Frontal cortex (tissue), 4 donors: ENCODE results near the gene HTR1D. TPM values are rescaled to one million over a fixed set of nuclear protein-coding genes. Genes with fewer than 3 reads are reported as not detected.

Experiments
- DNase-seq, 2 donors: peaks; one replicate each; pipeline ENCODE4 v3.0.0; 2012; ENCODE audit warnings: low spot score in 2 of 2
- FAIRE-seq: peaks from 2 replicates; lab custom pipeline; 2012; peaks lifted over from hg19 to GRCh38; lab: Jason Lieb, UNC
- small RNA-seq: library from RNA; depleted of rRNA; stranded (forward); fragments of <200 nt; gene quantifications from one replicate; pipeline ENCODE3, GENCODE V24; 2014
- total RNA-seq: library from RNA; depleted of rRNA; stranded (reverse); fragments of >200 nt; gene quantifications from one replicate; pipeline ENCODE4 v1.2.3, GENCODE V29; 2014
- donor health status: control.
- donor health status: control.
- donor health status: control.

The HTR1D gene
- total RNA-seq, 1 donor from 2014 or later = under 0.01 TPM

DNA sequence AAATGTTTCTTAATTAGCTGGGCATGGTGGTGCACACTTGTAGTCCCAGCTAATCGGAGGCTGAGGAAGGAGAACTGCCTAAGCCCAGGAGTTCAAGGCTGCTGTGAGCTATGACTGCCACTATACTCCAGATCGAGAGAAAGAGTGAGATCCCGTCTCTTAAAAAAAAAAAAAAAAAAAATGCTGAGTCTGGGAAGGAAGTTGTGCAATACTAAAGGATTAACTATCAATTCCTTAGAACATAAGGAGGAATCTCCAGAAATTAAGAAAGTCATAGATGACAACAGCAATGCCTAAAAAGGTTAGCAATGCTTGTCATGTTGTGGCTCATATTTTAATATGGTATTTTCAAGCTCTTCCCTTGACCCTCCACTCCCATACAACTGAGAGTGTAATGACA lies 53.9 kb downstream of the HTR1D start:
- DNase-seq = no peak
- FAIRE-seq = no peak

DNA sequence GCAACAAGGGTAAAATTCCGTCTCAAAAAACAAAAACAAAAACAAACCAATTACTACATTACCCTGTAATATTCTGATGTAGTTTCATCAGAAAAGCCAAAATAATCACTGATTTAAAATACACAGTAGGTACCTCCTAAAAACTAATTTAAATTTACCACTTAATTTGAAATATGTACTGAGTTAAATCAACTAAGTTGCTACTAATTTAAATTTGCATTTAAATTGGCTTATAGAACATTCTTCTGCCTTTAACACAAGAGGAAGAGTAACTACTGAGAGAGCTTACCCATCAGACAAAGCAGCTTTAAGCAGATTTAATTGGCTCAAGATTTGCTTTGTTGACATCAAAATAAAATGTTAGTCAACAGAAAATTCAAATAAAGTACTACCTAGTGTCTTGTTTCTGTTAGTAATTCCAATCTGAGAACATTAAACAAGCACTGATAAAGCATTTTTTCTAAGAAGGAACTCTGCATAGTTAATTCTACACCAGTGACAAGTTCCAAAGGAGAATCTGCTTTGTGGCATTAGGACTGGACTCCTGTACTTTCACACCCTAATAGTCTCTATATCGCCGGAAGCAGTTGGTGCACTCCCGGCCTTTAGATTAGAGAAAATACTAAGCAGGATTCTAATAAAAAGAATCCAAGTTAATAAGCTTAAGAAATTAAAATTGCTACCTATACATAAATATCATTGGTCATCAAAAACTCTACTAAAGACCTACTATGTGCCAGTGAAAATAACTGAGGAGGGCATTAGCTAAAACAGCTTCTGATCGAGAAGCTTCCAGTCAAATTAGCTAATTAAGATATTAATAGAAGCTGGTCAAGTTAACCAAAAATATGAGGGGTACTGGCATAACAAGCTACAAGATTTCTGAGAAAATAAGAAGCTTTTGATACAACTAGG lies 57.1 kb downstream of the HTR1D start:
- FAIRE-seq = no peak
- no peak for DNase-seq

DNA sequence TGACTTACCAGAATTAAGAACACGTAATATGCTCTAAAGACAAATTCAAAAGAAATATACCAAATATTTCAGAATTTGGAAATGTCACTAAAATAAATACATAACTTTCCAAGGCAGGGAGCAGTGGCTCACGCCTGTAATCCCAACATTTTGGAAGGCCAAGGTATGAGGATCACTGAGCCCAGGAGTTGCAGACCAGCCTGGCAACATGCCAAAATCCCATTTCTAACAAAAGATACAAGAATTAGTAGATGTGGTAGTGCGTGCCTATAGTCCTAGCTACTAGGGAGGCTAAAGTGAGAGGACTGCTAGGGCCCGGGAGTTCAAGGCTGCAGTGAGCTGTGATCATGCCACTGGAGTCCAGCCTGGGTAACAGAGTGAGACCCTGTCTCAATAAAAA lies 60.4 kb downstream of the HTR1D start:
- no peak for FAIRE-seq

DNA sequence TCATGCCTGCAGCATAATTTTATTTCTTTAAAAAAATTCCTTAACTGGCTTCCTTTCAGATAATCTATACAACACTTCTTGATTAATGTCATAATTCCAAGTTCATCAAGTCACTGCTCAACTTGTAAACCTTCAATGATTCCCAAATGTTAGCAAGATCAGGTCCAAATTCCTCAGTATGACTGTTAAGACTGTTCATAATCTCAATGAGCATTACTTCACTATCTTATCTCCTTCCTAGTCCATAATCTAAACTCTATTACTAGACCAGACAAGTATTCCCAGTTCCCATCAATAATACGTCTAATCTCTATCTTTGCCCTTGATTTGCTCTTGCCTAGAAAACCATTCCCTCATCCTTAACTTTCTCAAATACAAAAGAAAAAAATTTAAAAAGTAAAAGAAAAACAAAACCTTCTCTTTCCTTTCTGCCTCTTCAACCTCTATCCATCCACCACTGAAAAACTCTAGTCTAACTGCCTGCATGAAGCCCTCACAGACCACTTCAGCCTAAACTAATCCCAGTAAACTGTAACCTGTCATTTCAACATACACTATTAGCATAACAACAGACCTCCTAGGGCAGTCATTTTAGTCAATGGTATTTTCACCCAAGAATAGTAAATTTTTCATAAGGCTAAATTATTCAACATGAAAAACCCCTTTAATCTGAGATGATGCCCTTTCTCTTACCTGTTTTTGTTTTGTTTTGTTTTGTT lies 64.2 kb downstream of the HTR1D start:
- DNase-seq (no peak), FAIRE-seq (no peak)

More for the DNA sequence above, 60.4 kb downstream of the HTR1D start:
- no peak for DNase-seq

DNA sequence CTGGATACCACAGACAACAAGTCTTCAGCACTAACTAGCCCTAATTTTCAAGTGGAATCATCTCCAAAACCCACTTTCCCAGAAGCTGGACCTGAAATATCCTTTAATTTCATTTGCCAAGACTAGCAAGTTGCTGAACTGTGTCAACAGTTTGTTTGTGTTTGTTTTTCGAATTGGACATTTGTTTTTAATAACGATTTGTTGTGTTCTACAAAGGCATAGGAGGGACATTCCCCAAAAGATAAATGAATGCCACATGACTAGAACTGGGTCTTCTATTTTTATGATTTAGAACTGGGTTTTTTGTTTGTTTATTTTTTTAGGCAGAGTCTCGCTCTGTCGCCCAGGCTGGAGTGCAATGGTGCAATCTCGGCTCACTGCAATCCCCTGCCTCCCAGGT lies 66.6 kb downstream of the HTR1D start:
- no peak for DNase-seq
- FAIRE-seq = no peak

DNA sequence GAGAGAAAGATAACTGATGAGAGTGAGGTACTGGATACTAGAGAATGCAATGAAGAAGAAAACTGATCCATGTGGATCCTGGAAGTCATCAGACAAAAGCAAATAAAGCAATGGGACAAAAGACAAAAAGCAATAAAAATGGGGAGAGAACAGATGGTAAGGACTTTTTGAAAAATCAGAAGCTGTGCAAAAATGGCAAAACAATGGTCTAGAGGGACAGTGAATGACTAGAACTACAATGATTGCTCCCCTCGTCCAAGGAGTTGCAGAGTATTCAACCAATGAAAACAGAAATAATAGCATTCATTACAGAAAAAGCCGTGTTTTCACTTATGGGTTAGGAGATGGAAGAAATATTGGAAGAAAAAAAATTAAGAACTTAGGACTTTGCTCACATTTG lies 67.2 kb downstream of the HTR1D start:
- no peak for DNase-seq

DNA sequence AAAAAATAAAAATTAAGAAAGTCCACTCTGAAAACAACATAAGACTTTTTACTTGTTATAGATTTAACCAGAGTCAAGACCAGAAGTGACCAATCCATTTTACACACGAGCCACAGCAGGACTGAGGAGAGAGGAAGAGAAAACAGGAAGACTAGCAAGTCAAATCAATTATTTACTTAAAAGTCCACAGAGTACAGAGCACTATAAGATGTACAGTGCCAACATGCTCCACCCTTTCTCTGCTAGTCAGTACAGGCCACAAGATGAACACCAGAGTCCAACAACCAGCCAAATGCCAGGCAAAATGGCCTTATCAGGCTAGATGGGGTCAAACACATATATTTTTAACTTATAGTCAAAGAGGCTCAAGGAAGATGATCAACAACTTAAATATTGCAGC lies 68.2 kb downstream of the HTR1D start:
- DNase-seq (no peak), FAIRE-seq (no peak)

More for the DNA sequence above, 67.2 kb downstream of the HTR1D start:
- no peak for FAIRE-seq

DNA sequence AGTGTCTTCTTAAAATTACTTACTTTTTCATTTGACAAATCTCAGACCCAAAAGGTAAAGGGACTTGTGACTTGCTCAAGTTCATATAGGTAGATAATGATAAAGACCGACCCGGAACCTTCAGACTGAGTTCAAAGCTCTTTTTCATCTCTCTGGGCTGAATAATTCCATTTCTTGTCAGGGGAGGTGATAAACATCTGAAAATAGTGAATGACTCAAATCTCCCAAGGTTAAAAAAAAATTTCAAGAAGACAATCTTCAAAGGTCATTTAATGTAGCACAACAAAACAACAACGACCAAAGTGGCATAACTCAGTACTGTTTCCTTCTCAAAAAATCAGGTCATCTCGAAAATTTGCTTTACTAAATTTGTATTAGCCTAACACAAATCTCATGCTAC lies 69.2 kb downstream of the HTR1D start:
- no peak for DNase-seq
- no peak for FAIRE-seq

Small RNA genes lying within 50 kb of the gene (small RNA-seq; reads per million reads assigned to genes)
- gene RNU6-135P (not detected), gene RNU6-514P (not detected)

Other genes with a start within 250 kb of the HTR1D start
- gene LACTBL1, start 244.6 kb downstream of the HTR1D start, total RNA-seq = not detected
- gene TEX46, start 201.7 kb downstream of the HTR1D start, total RNA-seq = not detected
- gene KDM1A, start 198.0 kb downstream of the HTR1D start, total RNA-seq = 302 TPM
- gene LUZP1, start 48.6 kb downstream of the HTR1D start, total RNA-seq = 5.3 TPM
- gene HNRNPR, start 126.8 kb upstream of the HTR1D start, total RNA-seq = 159 TPM
- gene ZNF436, start 152.3 kb upstream of the HTR1D start, total RNA-seq = 111 TPM
- 2.0 TPM for gene TCEA3, start 207.2 kb upstream of the HTR1D start, total RNA-seq